GM18520 (cell line): ENCODE results near the gene ATP1A1.

Experiments
- ATAC-seq: cut with Tn5 transposase; IDR thresholded peaks from one replicate; pipeline ENCODE4 v1.9.1; 2021; ENCODE audit not compliant: unreplicated experiment

The ATP1A1 gene

GRCh38 chr1:116412480-116412798, 39.4 kb downstream of the ATP1A1 start:
- ATAC-seq, result no peak

GRCh38 chr1:116412898-116413297, 39.9 kb downstream of the ATP1A1 start:
- no peak for ATAC-seq

GRCh38 chr1:116413414-116413813, 40.4 kb downstream of the ATP1A1 start:
- no peak for ATAC-seq

GRCh38 chr1:116414364-116414763, 41.3 kb downstream of the ATP1A1 start:
- no peak for ATAC-seq

- no peak for ATAC-seq
Measured at GRCh38 chr1:116415200-116415698, 42.2 kb downstream of the ATP1A1 start.

GRCh38 chr1:116415699-116416533, 42.9 kb downstream of the ATP1A1 start:
- ATAC-seq, result no peak

GRCh38 chr1:116416854-116417513, 43.9 kb downstream of the ATP1A1 start:
- ATAC-seq, result no peak

- no peak for ATAC-seq
Measured at GRCh38 chr1:116417678-116418077, 44.6 kb downstream of the ATP1A1 start.

- peak; percentile 73 for ATAC-seq
Measured at GRCh38 chr1:116418091-116418830, 45.2 kb downstream of the ATP1A1 start.

GRCh38 chr1:116420417-116421200, 47.6 kb downstream of the ATP1A1 start:
- no peak for ATAC-seq

- ATAC-seq, result no peak
Measured at GRCh38 chr1:116424438-116424837, 51.4 kb downstream of the ATP1A1 start.

GRCh38 chr1:116424863-116425262, 51.8 kb downstream of the ATP1A1 start:
- ATAC-seq, result no peak

- ATAC-seq, result no peak
Measured at GRCh38 chr1:116425987-116426386, 52.9 kb downstream of the ATP1A1 start.

GRCh38 chr1:116426401-116426800, 53.4 kb downstream of the ATP1A1 start:
- no peak for ATAC-seq

GRCh38 chr1:116428576-116428975, 55.5 kb downstream of the ATP1A1 start:
- no peak for ATAC-seq

GRCh38 chr1:116429821-116430374, 56.9 kb downstream of the ATP1A1 start:
- no peak for ATAC-seq

- ATAC-seq, result no peak
Measured at GRCh38 chr1:116431870-116432500, 58.9 kb downstream of the ATP1A1 start.

- no peak for ATAC-seq
Measured at GRCh38 chr1:116432655-116433265, 59.7 kb downstream of the ATP1A1 start.
